Vagina (tissue), 2 donors: Measurements from ENCODE around the gene MMP20. TPM values are rescaled to one million over a fixed set of nuclear protein-coding genes. Genes with fewer than 3 reads are reported as not detected.

ENCODE experiments used
- DNase-seq, 2 donors: peaks; one replicate each; pipeline ENCODE4 v3.0.0-alpha.2; 2017; ENCODE audit errors: extremely low spot score in 2 of 2
- H3K27ac ChIP-seq: fragments of 200-600 bp; sonication (generic); one replicate; pipeline ENCODE4 v1.5.1; 2019
- H3K27me3 ChIP-seq: fragments of 200-600 bp; sonication (generic); one replicate; pipeline ENCODE4 v1.5.1; 2019
- H3K36me3 ChIP-seq, 2 donors: fragments of 200-600 bp; sonication (generic); one replicate each; pipeline ENCODE4 v1.5.1; 2017 to 2019
- H3K4me1 ChIP-seq: fragments of 200-600 bp; sonication (generic); one replicate; pipeline ENCODE4 v1.5.1; 2019
- H3K4me3 ChIP-seq, 2 donors: fragments of 200-600 bp; sonication (generic); 1 replicate in 1 of 2; 2 replicates in 1 of 2; pipeline ENCODE4 v1.5.1; 2016 to 2019
- H3K9me3 ChIP-seq: fragments of 200-600 bp; sonication (generic); one replicate; pipeline ENCODE4 v1.5.1; 2019
- CTCF ChIP-seq, 3 experiments: fragments of 450-650 bp in 2 of 3; fragments of 200-600 bp in 1 of 3; sonication (generic) in 1 of 3; IDR thresholded peaks; one replicate each; pipeline ENCODE4 v1.5.1; 2017 to 2019; ENCODE audit warnings: antibody characterized with exemption in 3 of 3, mild to moderate bottlenecking in 2 of 3, moderate library complexity in 2 of 3
- POLR2A ChIP-seq, 2 donors: fragments of 450-650 bp; IDR thresholded peaks; one replicate each; pipeline ENCODE4 v1.6.1; 2017; ENCODE audit warnings: antibody characterized with exemption in 2 of 2, mild to moderate bottlenecking in 2 of 2, moderate library complexity in 2 of 2
- POLR2AphosphoS5 ChIP-seq, 2 donors: sonication (generic); formaldehyde crosslinking; IDR thresholded peaks; one replicate each; pipeline ENCODE4 v1.9.0; 2017; ENCODE audit warnings: antibody characterized with exemption in 2 of 2, mild to moderate bottlenecking in 2 of 2, low read depth in 1 of 2; ENCODE audit not compliant: insufficient read depth in 1 of 2
- intact Hi-C: fragments of 100-400 bp; cut with DNase I; formaldehyde crosslinking; loops from one replicate; pipeline ENCODE4 v1.15.1; 2023
- total RNA-seq: library from RNA; depleted of rRNA; stranded (reverse); fragments of >200 nt; gene quantifications from one replicate; pipeline ENCODE4 v1.2.3, GENCODE V29; 2016

The MMP20 gene
- total RNA-seq, 1 donor from 2014 or later, result not detected

GRCh38 chr11:102604011-102604410, 21.1 kb downstream of the MMP20 start:
- TF ChIP-seq CTCF (IDR thresholded peaks at IDR 0.05) (no peak), POLR2AphosphoS5 (IDR thresholded peaks at IDR 0.05; ENCODE audit: insufficient read depth in 1 of 2, low read depth in 1 of 2) (no peak), POLR2A (IDR thresholded peaks at IDR 0.05) (no peak)
- intact Hi-C loops, result no loop called here
- Histone ChIP-seq H3K27me3 (no peaks in the 10 kb centered on the region), H3K27ac (no peak overlapping the region), H3K4me3 (no peak overlapping the region), H3K9me3 (no peaks in the 10 kb centered on the region), H3K4me1 (peaks cover 7% of the 10 kb centered on the region), H3K36me3 (no peaks in the 10 kb centered on the region)
- no peak for DNase-seq

GRCh38 chr11:102603576-102603975, 21.6 kb downstream of the MMP20 start:
- H3K36me3 ChIP-seq, result no peaks in the 10 kb centered on the region
- H3K9me3 ChIP-seq, result no peaks in the 10 kb centered on the region
- intact Hi-C loops, result no loop called here
- H3K27me3 ChIP-seq, result no peaks in the 10 kb centered on the region
- DNase-seq, result no peak
- peaks cover 7% of the 10 kb centered on the region for H3K4me1 ChIP-seq
- H3K27ac ChIP-seq, result no peak overlapping the region
- no peak overlapping the region for H3K4me3 ChIP-seq
- TF ChIP-seq CTCF (IDR thresholded peaks at IDR 0.05) (no peak), POLR2AphosphoS5 (IDR thresholded peaks at IDR 0.05; ENCODE audit: insufficient read depth in 1 of 2, low read depth in 1 of 2) (no peak), POLR2A (IDR thresholded peaks at IDR 0.05) (no peak)

- Histone ChIP-seq H3K4me3 (no peak overlapping the region), H3K36me3 (no peaks in the 10 kb centered on the region), H3K4me1 (peaks cover 7% of the 10 kb centered on the region), H3K27me3 (no peaks in the 10 kb centered on the region), H3K9me3 (no peaks in the 10 kb centered on the region), H3K27ac (no peak overlapping the region)
- TF ChIP-seq POLR2AphosphoS5 (IDR thresholded peaks at IDR 0.05; ENCODE audit: insufficient read depth in 1 of 2, low read depth in 1 of 2) (no peak), POLR2A (IDR thresholded peaks at IDR 0.05) (no peak), CTCF (IDR thresholded peaks at IDR 0.05) (no peak)
- intact Hi-C loops, result no loop called here
- no peak for DNase-seq
These were observed 22.0 kb downstream of the MMP20 start for GRCh38 chr11:102603091-102603490.

- no peak for DNase-seq
- Histone ChIP-seq H3K4me3 (no peak overlapping the region), H3K27ac (no peak overlapping the region), H3K4me1 (peaks cover 7% of the 10 kb centered on the region), H3K36me3 (no peaks in the 10 kb centered on the region), H3K9me3 (no peaks in the 10 kb centered on the region), H3K27me3 (no peaks in the 10 kb centered on the region)
- TF ChIP-seq POLR2AphosphoS5 (IDR thresholded peaks at IDR 0.05; ENCODE audit: insufficient read depth in 1 of 2, low read depth in 1 of 2) (no peak), POLR2A (IDR thresholded peaks at IDR 0.05) (no peak), CTCF (IDR thresholded peaks at IDR 0.05) (no peak)
- intact Hi-C loops, result no loop called here
These were observed 24.5 kb downstream of the MMP20 start for GRCh38 chr11:102600666-102601065.

- no peaks in the 10 kb centered on the region for H3K27me3 ChIP-seq
- DNase-seq, result no peak
- H3K4me1 ChIP-seq, result peaks cover 7% of the 10 kb centered on the region
- no peaks in the 10 kb centered on the region for H3K9me3 ChIP-seq
- no peak overlapping the region for H3K4me3 ChIP-seq
- no peak overlapping the region for H3K27ac ChIP-seq
- TF ChIP-seq CTCF (IDR thresholded peaks at IDR 0.05) (no peak), POLR2AphosphoS5 (IDR thresholded peaks at IDR 0.05; ENCODE audit: insufficient read depth in 1 of 2, low read depth in 1 of 2) (peak in 1 of 2 donors; percentile 66)
- intact Hi-C loops, result no loop called here
- H3K36me3 ChIP-seq, result no peaks in the 10 kb centered on the region
These were observed 25.4 kb downstream of the MMP20 start for GRCh38 chr11:102599642-102600261.
